Choroid plexus epithelial cell (primary cell): ENCODE measurements around the gene MGLL.

ENCODE experiments used
- DNase-seq: peaks from one replicate; pipeline ENCODE4 v3.0.0-alpha.2; 2010; ENCODE audit warnings: low read depth
- H3K4me3 ChIP-seq: 2 replicates; pipeline ENCODE4 v1.5.1; 2011; ENCODE audit warnings: low read depth, mild to moderate bottlenecking, control low read depth, low read length, moderate library complexity
- TF ChIP-seq, protein P1 (sequence below): conservative IDR thresholded peaks from 2 replicates; pipeline ENCODE4 v1.5.1; 2011; ENCODE audit warnings: low read depth, mild to moderate bottlenecking, control low read depth, inconsistent platforms, low read length, moderate library complexity

The MGLL gene

GRCh38 chr3:127858937-127859336 lies 36.6 kb upstream of the MGLL start:
- no peak for DNase-seq
- no peak overlapping the region for H3K4me3 ChIP-seq
- TF ChIP-seq, protein P1, sequence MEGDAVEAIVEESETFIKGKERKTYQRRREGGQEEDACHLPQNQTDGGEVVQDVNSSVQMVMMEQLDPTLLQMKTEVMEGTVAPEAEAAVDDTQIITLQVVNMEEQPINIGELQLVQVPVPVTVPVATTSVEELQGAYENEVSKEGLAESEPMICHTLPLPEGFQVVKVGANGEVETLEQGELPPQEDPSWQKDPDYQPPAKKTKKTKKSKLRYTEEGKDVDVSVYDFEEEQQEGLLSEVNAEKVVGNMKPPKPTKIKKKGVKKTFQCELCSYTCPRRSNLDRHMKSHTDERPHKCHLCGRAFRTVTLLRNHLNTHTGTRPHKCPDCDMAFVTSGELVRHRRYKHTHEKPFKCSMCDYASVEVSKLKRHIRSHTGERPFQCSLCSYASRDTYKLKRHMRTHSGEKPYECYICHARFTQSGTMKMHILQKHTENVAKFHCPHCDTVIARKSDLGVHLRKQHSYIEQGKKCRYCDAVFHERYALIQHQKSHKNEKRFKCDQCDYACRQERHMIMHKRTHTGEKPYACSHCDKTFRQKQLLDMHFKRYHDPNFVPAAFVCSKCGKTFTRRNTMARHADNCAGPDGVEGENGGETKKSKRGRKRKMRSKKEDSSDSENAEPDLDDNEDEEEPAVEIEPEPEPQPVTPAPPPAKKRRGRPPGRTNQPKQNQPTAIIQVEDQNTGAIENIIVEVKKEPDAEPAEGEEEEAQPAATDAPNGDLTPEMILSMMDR = no peak

DNA sequence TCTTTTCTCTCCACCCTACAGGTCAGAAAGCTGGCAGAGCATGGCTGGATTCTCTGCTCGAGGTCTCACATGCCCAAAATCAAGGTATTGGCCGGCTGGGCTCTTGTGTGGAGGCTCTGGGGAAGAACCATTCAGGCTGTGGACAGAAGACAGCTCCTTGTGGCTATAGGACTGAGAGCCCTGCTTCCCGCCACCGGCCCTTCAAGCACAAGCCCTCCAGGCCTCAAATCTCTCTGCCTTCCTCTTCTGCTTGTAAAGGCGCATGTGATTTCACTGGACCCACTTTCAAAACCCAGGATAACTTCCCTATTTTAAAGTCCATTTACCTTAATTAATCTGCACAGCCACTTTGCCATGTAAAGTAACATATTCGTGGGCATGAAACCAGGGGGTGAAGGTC lies 36.2 kb upstream of the MGLL start:
- no peak overlapping the region for H3K4me3 ChIP-seq
- no peak for DNase-seq
- TF ChIP-seq, protein P1 = no peak

DNA sequence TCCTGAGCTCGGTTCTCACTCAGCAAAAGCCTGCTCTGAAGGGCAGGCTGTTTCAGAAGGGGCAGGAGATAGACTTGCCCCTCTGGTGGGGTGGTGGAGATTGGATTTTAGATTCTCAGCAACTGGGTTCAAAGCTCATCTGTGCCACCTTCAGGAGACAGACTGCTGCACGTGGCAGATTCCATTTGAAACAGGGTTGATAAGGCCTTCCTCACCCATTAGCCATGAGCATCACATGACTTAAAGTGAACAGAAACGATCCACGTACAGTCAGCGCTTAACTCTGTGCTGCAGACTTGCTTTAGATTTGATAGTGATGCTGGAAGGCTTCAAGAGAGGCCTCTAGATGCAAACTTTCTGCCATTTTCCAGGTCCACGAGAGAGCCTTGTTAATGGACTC lies 35.0 kb upstream of the MGLL start:
- no peak overlapping the region for H3K4me3 ChIP-seq
- peak; percentile 21 for DNase-seq
- TF ChIP-seq, protein P1 = peak; percentile 24

DNA sequence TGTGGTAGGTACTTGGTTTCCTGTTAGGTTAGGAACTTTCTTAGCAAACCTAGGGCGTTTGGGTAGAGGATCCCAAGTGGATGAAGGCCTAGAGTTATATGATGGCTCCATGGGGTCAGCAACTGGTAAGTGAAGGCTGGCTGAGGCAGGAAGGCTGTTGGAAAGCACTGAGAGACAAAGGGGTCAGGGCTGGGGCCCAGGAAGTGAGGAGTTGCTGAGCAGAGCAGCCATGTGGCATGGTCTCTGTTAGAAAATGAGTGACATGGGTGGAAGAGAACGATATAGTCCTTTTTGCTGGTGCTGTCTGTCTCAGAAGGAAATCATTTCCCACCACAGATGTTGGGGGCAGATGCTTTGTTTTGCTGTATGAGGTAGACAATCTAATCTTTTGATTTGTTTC lies 34.5 kb upstream of the MGLL start:
- TF ChIP-seq, protein P1 = no peak
- no peak overlapping the region for H3K4me3 ChIP-seq
- DNase-seq = no peak

GRCh38 chr3:127855246-127855645 lies 32.9 kb upstream of the MGLL start:
- TF ChIP-seq, protein P1 = no peak

GRCh38 chr3:127853681-127854080 lies 31.4 kb upstream of the MGLL start:
- no peak for DNase-seq
- no peak overlapping the region for H3K4me3 ChIP-seq
- TF ChIP-seq, protein P1 = no peak

More at GRCh38 chr3:127855246-127855645, 32.9 kb upstream of the MGLL start:
- no peak overlapping the region for H3K4me3 ChIP-seq
- DNase-seq = no peak

GRCh38 chr3:127851899-127852298 lies 29.6 kb upstream of the MGLL start:
- no peak for DNase-seq
- H3K4me3 ChIP-seq = no peak overlapping the region
- TF ChIP-seq, protein P1 = no peak
